BLaER1 treated with 17β-estradiol and CSF1 and Interleukin-3, amounts not matched to agents 10 nM and 100 nM (cell line): ENCODE measurements around the gene NTN3.
"Not testable (repeated sequence)": the region's sequence is repeated elsewhere in the genome, so short reads cannot be mapped to it uniquely, and the experiment has no call there.

Experiments
- H3K27ac ChIP-seq, 11 experiments: shearing (Covaris generic); formaldehyde crosslinking; 2 replicates each; pipeline ENCODE4 v1.8.1; 2022
- H3K27me3 ChIP-seq, 11 experiments: shearing (Covaris generic); formaldehyde crosslinking; 2 replicates each; pipeline ENCODE4 v1.8.1; 2022
- H3K36me3 ChIP-seq, 11 experiments: shearing (Covaris generic); formaldehyde crosslinking; 2 replicates each; pipeline ENCODE4 v1.8.1; 2022
- H3K4me1 ChIP-seq, 10 experiments: shearing (Covaris generic); formaldehyde crosslinking; 2 replicates each; pipeline ENCODE4 v1.8.1; 2022
- H3K4me2 ChIP-seq, 11 experiments: shearing (Covaris generic); formaldehyde crosslinking; 2 replicates each; pipeline ENCODE4 v1.8.1; 2022
- H3K4me3 ChIP-seq, 10 experiments: shearing (Covaris generic); formaldehyde crosslinking; 2 replicates each; pipeline ENCODE4 v1.8.1; 2022
- H3K9ac ChIP-seq, 11 experiments: shearing (Covaris generic); formaldehyde crosslinking; 2 replicates each; pipeline ENCODE4 v1.8.1; 2022
- H3K9me3 ChIP-seq, 11 experiments: shearing (Covaris generic); formaldehyde crosslinking; replicated peaks in 1 of 11; 2 replicates each; pipeline ENCODE4 v1.8.1; 2022
- H4K20me1 ChIP-seq, 11 experiments: shearing (Covaris generic); formaldehyde crosslinking; 2 replicates each; pipeline ENCODE4 v1.8.1; 2022
- Cebpa-rat ChIP-seq, 11 experiments: shearing (Covaris generic); IDR thresholded peaks; 2 replicates each; pipeline ENCODE4 v1.8.1; 2022

NTN3 gene

GRCh38 chr16:2428051-2428783, 42.9 kb upstream of the NTN3 start:
- peaks cover 0 to 35% (median 32%) of the 10 kb centered on the region in 11 experiments; a peak in 18 of 22 replicates for H4K20me1 ChIP-seq
- H3K27ac ChIP-seq, result peak overlapping the region in 10 of 11 experiments; percentile 47 to 92 (median 84); a peak in 20 of 22 replicates
- H3K27me3 ChIP-seq, result no peaks in the 10 kb centered on the region
- peak overlapping the region; percentile 79 to 98 (median 94) for H3K4me2 ChIP-seq
- H3K9me3 ChIP-seq, result no peaks in the 10 kb centered on the region
- H3K9ac ChIP-seq, result peak overlapping the region; percentile 70 to 96 (median 92); a peak in 21 of 22 replicates
- H3K4me3 ChIP-seq, result peak overlapping the region; percentile 77 to 96 (median 92)
- peaks cover 13 to 48% (median 45%) of the 10 kb centered on the region in 10 experiments for H3K4me1 ChIP-seq
- peaks cover 13 to 28% (median 24%) of the 10 kb centered on the region in 11 experiments; a peak in 20 of 22 replicates for H3K36me3 ChIP-seq
- TF ChIP-seq Cebpa-rat (IDR thresholded peaks at IDR 0.05), result no peak

- Histone ChIP-seq H3K4me3 (peak overlapping the region; percentile 77 to 96 (median 92)), H3K9ac (peak overlapping the region; percentile 70 to 96 (median 92)), H3K27ac (peak overlapping the region in 10 of 11 experiments; percentile 47 to 92 (median 84); a peak in 21 of 22 replicates), H3K27me3 (no peaks in the 10 kb centered on the region), H3K4me2 (peak overlapping the region; percentile 79 to 98 (median 94)), H3K4me1 (peaks cover 13 to 49% (median 45%) of the 10 kb centered on the region in 10 experiments), H3K9me3 (no peaks in the 10 kb centered on the region), H3K36me3 (peaks cover 14 to 33% (median 29%) of the 10 kb centered on the region in 11 experiments; a peak in 21 of 22 replicates), H4K20me1 (peaks cover 0 to 40% (median 36%) of the 10 kb centered on the region in 11 experiments; a peak in 18 of 22 replicates)
- no peak for TF ChIP-seq Cebpa-rat (IDR thresholded peaks at IDR 0.05)
Measured at GRCh38 chr16:2428784-2429033, 42.4 kb upstream of the NTN3 start.

GRCh38 chr16:2429034-2429770, 41.9 kb upstream of the NTN3 start, which contains the start of gene CCNF:
TSS of gene CCNF (plus strand) at chr16:2429447. CDS start at chr16:2429482, 35 bp downstream.
- TF ChIP-seq Cebpa-rat (IDR thresholded peaks at IDR 0.05), result no peak
- Histone ChIP-seq H3K4me1 (peaks cover 13 to 49% (median 45%) of the 10 kb centered on the region in 10 experiments), H3K27me3 (no peaks in the 10 kb centered on the region), H3K4me2 (peak within 1 kb of the TSS; percentile 88 to 99 (median 96)), H3K4me3 (peak within 1 kb of the TSS; percentile 77 to 96 (median 92)), H3K9me3 (no peaks in the 10 kb centered on the region), H3K27ac (peak within 1 kb of the TSS in 10 of 11 experiments; percentile 49 to 92 (median 88); a peak in 21 of 22 replicates), H4K20me1 (peaks cover 0 to 44% (median 41%) of the 10 kb centered on the region in 11 experiments; a peak in 18 of 22 replicates), H3K9ac (peak within 1 kb of the TSS; percentile 84 to 96 (median 92)), H3K36me3 (peaks cover 14 to 38% (median 34%) of the 10 kb centered on the region in 11 experiments; a peak in 21 of 22 replicates)

DNA sequence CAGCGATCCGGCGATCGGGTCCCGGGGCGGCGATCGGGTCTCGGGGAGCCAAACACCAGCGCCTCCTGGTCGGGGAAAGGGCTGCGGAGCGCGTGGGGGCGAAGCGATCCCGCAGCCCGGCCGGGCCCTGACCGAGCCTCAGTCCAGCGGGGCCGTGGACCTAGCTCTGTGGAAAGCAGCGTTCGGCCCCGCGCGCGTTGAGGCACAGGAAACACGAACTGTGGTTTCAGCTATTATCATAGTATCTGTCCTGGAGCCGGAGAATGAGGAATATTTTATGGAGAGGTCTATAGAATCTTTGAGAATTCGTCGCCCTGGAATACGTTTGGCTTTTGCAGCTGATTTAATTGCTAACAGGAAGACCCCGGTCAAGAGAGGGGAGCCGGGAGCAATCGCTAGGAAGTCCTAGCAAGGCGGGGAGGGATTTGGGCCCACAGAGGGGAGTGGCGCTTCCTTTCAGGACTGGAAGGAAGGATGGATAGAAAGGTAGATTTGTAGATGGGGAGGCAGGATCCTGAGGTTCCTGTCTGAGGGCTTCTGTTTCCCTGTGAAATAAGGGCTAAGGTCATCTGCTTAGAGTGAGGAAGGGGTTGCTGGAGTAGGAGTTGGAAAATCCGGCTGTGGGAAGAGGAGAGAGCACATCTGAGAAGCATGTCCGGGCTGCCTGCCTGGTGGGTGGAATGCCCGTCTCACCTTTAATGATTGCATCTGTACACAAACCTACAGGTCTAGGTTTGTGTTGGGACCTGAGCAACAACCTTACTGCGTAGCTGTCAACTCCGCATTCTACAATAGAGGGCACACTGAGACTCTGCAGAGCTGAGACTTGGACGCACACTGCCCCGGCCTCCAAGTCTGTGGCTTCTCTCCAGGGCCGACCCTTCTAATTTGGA, 41.1 kb upstream of the NTN3 start:
- no peaks in the 10 kb centered on the region for H3K27me3 ChIP-seq
- H3K36me3 ChIP-seq, result peaks cover 14 to 46% (median 42%) of the 10 kb centered on the region in 11 experiments; a peak in 21 of 22 replicates
- peak overlapping the region in 10 of 11 experiments; percentile 49 to 92 (median 88); a peak in 21 of 22 replicates for H3K27ac ChIP-seq
- peak overlapping the region; percentile 87 to 99 (median 94) for H3K4me2 ChIP-seq
- peak overlapping the region; percentile 84 to 96 (median 92) for H3K9ac ChIP-seq
- H4K20me1 ChIP-seq, result peaks cover 0 to 48% (median 42%) of the 10 kb centered on the region in 11 experiments; a peak in 18 of 22 replicates
- no peak for TF ChIP-seq Cebpa-rat (IDR thresholded peaks at IDR 0.05)
- peak overlapping the region; percentile 77 to 96 (median 92) for H3K4me3 ChIP-seq
- no peaks in the 10 kb centered on the region for H3K9me3 ChIP-seq
- peaks cover 13 to 49% (median 45%) of the 10 kb centered on the region in 10 experiments for H3K4me1 ChIP-seq

GRCh38 chr16:2432286-2432685, 38.8 kb upstream of the NTN3 start:
- Histone ChIP-seq H3K4me3 (no peak overlapping the region), H3K27ac (peak overlapping the region in 1 of 11 experiments; percentile 11; a peak in 1 of 22 replicates), H3K4me1 (peaks cover 13 to 65% (median 60%) of the 10 kb centered on the region in 10 experiments), H4K20me1 (peaks cover 0 to 68% (median 55%) of the 10 kb centered on the region in 11 experiments; a peak in 18 of 22 replicates), H3K9me3 (no peaks in the 10 kb centered on the region), H3K27me3 (no peaks in the 10 kb centered on the region), H3K36me3 (peaks cover 29 to 69% (median 63%) of the 10 kb centered on the region in 11 experiments), H3K9ac (peak overlapping the region in 10 of 11 experiments; percentile 1 to 96 (median 22); a peak in 9 of 22 replicates), H3K4me2 (peak overlapping the region in 8 of 11 experiments; percentile 44 to 98 (median 92); a peak in 14 of 22 replicates)
- no peak for TF ChIP-seq Cebpa-rat (IDR thresholded peaks at IDR 0.05)

- no peak overlapping the region for H3K4me3 ChIP-seq
- H3K4me2 ChIP-seq, result peak overlapping the region in 9 of 11 experiments; percentile 21 to 98 (median 88); a peak in 14 of 22 replicates
- H3K36me3 ChIP-seq, result peaks cover 33 to 76% (median 70%) of the 10 kb centered on the region in 11 experiments
- H3K27me3 ChIP-seq, result no peaks in the 10 kb centered on the region
- H3K9ac ChIP-seq, result peak overlapping the region in 9 of 11 experiments; percentile 1 to 96 (median 21); a peak in 10 of 22 replicates
- peak overlapping the region in 1 of 11 experiments; percentile 11; a peak in 2 of 22 replicates for H3K27ac ChIP-seq
- H3K4me1 ChIP-seq, result peaks cover 13 to 64% (median 57%) of the 10 kb centered on the region in 10 experiments
- peaks cover 0 to 74% (median 62%) of the 10 kb centered on the region in 11 experiments; a peak in 18 of 22 replicates for H4K20me1 ChIP-seq
- no peaks in the 10 kb centered on the region for H3K9me3 ChIP-seq
- no peak for TF ChIP-seq Cebpa-rat (IDR thresholded peaks at IDR 0.05)
Measured at GRCh38 chr16:2432801-2433505, 38.1 kb upstream of the NTN3 start.

- Histone ChIP-seq H4K20me1 (peaks cover 0 to 94% (median 68%) of the 10 kb centered on the region in 11 experiments; a peak in 18 of 22 replicates), H3K4me1 (peaks cover 13 to 67% (median 57%) of the 10 kb centered on the region in 10 experiments), H3K36me3 (peaks cover 47 to 98% (median 93%) of the 10 kb centered on the region in 11 experiments)
- not testable (repeated sequence) for H3K27ac ChIP-seq, H3K4me3 ChIP-seq, H3K27me3 ChIP-seq, H3K4me2 ChIP-seq, H3K9ac ChIP-seq, H3K9me3 ChIP-seq
Measured at GRCh38 chr16:2435236-2435635, 35.9 kb upstream of the NTN3 start.
